GM10266 (cell line): Measurements from ENCODE around the gene NFKBIZ.

Experiments
- DNase-seq: peaks from one replicate; pipeline ENCODE4 v3.0.0; 2012; ENCODE audit errors: extremely low spot score
- TF ChIP-seq, protein P1 (sequence below): IDR thresholded peaks from 2 replicates; pipeline ENCODE4 v1.5.1; 2012; ENCODE audit warnings: mild to moderate bottlenecking, low read depth; ENCODE audit not compliant: control insufficient read depth, insufficient read depth; ENCODE audit errors: missing control alignments

Gene NFKBIZ

DNA sequence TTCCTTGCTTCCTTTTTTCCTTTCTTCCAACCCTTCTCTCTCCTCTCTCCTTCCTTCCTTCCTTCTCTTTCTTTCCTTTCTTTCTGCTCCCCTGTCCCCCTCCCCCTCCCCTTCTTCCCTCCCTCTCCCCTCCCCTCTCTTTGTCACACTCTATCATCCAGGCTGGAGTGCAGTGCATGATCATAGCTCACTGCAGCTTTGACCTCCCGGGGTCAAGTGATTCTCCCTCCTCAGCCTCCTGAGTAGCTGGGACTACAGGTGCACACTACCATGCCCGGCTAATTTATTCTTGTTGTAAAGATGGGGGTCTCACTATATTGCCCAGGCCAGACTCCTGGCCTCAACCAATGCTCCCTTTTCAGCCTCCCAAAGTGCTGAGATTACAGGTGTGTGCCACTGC lies 18.7 kb downstream of the NFKBIZ start:
- TF ChIP-seq, protein P1, sequence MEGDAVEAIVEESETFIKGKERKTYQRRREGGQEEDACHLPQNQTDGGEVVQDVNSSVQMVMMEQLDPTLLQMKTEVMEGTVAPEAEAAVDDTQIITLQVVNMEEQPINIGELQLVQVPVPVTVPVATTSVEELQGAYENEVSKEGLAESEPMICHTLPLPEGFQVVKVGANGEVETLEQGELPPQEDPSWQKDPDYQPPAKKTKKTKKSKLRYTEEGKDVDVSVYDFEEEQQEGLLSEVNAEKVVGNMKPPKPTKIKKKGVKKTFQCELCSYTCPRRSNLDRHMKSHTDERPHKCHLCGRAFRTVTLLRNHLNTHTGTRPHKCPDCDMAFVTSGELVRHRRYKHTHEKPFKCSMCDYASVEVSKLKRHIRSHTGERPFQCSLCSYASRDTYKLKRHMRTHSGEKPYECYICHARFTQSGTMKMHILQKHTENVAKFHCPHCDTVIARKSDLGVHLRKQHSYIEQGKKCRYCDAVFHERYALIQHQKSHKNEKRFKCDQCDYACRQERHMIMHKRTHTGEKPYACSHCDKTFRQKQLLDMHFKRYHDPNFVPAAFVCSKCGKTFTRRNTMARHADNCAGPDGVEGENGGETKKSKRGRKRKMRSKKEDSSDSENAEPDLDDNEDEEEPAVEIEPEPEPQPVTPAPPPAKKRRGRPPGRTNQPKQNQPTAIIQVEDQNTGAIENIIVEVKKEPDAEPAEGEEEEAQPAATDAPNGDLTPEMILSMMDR, result no peak
- DNase-seq, result no peak

DNA sequence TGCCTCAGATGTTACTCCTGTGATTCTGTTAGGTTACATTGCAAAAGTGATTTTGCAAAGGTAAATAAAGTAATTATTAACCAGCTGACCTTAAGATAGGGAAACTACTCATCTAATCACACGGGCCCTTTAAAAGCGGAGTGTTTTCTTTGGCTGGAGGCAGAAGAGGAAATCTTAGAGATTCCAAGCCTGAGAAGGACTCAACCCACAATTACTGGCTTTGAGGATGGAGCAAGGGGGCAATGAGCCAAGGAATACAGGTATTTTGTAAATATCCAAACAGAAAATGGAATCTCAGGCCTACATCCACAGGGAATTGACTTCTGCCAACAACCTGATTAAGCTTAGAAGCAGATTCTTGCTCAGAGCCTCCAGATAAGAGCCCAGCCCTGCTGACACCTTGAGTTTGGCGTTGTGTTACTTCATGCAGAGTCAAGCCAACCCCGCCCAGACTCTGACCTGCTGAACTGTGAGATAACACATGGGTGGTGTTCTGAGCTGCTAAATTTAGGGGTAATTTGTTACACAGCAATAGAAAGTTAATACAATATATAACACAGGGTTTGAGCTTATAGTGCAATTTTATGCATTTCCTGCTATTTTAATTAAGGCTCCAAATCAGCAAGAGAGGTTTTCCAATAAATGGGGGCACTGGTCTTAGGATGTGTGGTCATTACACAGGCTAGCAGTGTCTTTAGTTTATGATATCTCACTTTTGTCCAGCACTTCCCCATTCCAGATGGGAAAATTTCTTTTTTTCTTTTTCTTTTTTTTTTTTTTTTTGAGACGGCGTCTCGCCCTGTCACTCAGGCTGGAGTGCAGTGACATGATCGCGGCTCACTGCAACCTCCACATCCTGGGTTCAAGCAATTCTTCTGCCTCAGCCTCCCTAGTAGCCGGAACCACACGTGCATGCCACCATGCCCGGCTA lies 19.5 kb downstream of the NFKBIZ start:
- DNase-seq, result no peak

DNA sequence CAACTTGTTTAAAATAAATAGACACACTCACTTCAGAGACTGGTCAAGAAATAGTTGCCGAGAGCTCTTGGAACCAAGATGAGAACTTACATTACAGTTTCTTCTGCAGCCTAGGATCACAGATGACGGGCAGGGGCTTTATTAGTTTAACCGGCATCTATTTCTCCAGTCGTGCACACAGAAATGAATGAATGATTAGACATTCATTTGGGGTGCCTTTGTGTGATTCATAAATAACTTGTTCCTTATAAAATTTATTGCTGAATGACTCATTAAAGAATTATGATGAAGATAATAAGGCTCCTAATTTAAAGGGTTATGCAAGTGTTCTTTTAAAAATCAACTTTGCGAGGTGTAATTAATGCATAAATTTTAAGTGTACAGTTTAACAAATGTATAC lies 20.8 kb downstream of the NFKBIZ start:
- DNase-seq, result no peak
- TF ChIP-seq, protein P1, result no peak

More for the DNA sequence above, 19.5 kb downstream of the NFKBIZ start:
- TF ChIP-seq, protein P1, result no peak

DNA sequence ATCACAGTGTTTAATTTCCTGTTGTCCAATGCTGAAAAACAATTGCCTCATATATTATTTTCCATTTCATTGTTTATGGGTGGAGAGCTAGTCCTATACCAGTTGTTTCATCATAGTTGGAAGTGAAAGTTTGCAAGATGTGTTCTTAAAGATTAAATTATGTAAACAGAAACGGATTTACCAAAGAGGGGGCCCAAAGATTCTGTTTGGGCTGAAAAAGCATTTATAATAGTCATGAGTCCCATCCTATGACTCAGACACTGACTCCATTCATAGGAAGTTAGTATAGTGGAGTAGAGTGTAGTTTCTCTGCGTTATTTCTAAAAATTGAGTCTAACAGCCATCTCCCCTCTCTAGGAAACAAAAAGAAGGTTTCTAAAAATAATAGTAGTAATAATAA lies 24.3 kb downstream of the NFKBIZ start:
- TF ChIP-seq, protein P1, result no peak
- DNase-seq, result no peak

DNA sequence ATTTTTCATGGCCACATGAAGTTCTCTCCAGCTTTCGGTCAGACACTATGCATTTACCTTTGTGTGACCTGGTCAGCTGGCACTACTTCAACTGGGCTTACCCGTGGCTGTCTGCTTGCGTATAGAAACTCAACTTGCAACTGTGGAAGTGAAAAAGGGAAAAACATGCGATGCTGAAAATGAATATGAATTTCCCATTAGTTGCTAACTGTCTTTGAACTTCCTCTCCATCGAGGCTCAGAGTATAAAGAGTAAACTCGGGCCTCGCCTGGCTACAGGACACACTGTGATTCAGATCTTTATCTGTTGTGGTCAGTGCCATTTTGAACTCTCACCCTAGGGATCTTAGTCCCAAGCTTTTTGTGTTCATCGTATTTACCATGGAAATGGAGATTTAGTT lies 26.8 kb downstream of the NFKBIZ start:
- TF ChIP-seq, protein P1, result no peak
- no peak for DNase-seq

DNA sequence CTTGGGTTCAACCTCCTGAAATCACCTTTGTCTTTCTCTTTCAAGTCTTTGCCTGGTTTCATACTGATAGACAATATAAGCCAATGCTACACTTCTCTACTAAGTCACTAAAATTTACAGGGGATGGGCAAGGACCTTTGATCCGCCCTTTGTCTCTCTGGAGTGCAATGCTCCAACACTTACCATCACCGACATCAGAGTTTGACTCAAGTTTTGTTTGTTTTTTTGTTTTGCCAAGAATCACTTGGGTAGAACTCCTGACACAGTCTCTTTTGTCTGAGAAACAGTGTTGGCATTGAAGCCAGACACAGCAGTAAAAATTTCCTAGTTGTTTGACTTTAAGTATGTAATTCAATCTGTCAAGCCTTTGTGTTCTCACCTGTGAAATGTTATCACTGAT lies 29.3 kb downstream of the NFKBIZ start:
- TF ChIP-seq, protein P1, result no peak
- DNase-seq, result no peak

DNA sequence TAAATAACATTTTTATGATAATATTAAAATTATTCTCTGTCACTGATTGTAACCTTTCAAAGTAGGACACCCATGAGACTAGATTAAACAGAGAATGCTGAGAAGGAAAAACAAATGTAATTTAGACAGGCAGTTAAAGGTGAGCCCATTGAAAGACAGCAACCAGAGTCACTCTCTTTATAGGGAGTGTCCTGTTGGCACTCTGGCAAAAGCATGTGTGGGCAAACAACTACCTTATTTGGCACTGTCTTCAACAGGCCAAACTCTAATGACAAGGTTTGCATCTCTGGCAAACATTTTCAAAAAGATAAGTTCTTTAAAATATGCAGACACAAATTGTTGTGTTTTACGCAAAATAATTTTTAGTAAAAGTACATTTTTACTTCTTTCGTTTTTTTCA lies 29.8 kb downstream of the NFKBIZ start:
- no peak for DNase-seq
- TF ChIP-seq, protein P1, result no peak
